Left ventricle myocardium inferior (tissue), 1 donor: ENCODE data around the gene EXOC4. TPM values are rescaled to one million over a fixed set of nuclear protein-coding genes. Genes with fewer than 3 reads are reported as not detected.

Source experiments
- DNase-seq: peaks from one replicate; pipeline ENCODE4 v3.0.0-alpha.2; 2020
- H3K27ac ChIP-seq: fragments of 200-600 bp; replicated peaks from 2 replicates; pipeline ENCODE4 v1.8.0; 2021
- H3K27me3 ChIP-seq: fragments of 200-600 bp; 2 replicates; pipeline ENCODE4 v1.8.0; 2021; ENCODE audit warnings: low read depth
- H3K36me3 ChIP-seq: fragments of 200-600 bp; 2 replicates; pipeline ENCODE4 v1.8.0; 2021
- H3K4me1 ChIP-seq: fragments of 200-600 bp; 2 replicates; pipeline ENCODE4 v1.8.0; 2021
- H3K4me3 ChIP-seq: fragments of 200-600 bp; 2 replicates; pipeline ENCODE4 v1.8.0; 2021; ENCODE audit warnings: mild to moderate bottlenecking, moderate library complexity
- H3K9me3 ChIP-seq: fragments of 200-600 bp; replicated peaks from 2 replicates; pipeline ENCODE4 v1.8.0; 2021
- intact Hi-C: fragments of 100-400 bp; cut with micrococcal nuclease; formaldehyde crosslinking; loops from one replicate; pipeline ENCODE4 v1.11.0; 2022
- total RNA-seq: library from RNA; stranded (reverse); fragmentation: NEBNext Ultra II Directional; extraction: Animal tissue kit (Norgen Biotek cat#: 25700); gene quantifications from one replicate; pipeline ENCODE4 v1.2.1, GENCODE V29; 2021
- TF ChIP-seq, protein P1 (sequence below): fragments of 200-600 bp; IDR thresholded peaks from 2 replicates; pipeline ENCODE4 v1.8.0; 2021; ENCODE audit warnings: antibody characterized with exemption, mild to moderate bottlenecking, borderline replicate concordance
- donor health status: DM: no; HTN: yes; CAD: no; lungs with severe emphysema.

Gene EXOC4
- total RNA-seq, 1 donor from 2014 or later, result 33.8 TPM

DNA sequence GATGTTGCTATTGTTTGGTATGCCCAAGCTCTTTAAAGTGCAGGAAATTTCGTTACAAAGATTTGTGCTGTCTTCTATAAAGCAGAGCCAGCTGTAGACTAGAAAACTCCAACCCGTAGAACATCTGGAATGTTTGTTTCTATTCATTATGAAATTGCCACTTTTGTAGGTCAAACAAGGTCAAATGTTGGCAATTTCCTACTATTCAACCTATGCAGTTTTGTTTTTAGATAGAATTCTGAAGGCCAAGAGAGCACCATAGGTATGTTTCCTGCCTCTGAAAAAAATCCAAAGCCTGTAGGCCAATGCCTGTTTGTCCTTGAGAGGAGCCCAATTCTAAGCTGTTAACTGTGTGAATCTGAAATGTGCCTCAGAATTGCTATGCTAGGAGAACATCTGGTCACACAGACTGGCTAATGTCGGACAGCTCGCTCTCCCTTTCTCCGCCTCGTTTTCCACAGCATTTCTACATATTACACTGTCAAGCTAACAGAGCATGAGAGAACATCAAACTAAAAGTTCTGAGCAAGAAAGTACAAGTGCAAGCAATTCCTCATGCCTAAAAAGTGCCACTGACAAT lies 607.1 kb downstream of the EXOC4 start:
- Histone ChIP-seq H3K9me3 (no peaks in the 10 kb centered on the region), H3K4me1 (peaks cover 7% of the 10 kb centered on the region), H3K27ac (no peak overlapping the region), H3K27me3 (no peaks in the 10 kb centered on the region), H3K36me3 (no peaks in the 10 kb centered on the region), H3K4me3 (no peak overlapping the region)
- DNase-seq, result no peak
- TF ChIP-seq, protein P1, sequence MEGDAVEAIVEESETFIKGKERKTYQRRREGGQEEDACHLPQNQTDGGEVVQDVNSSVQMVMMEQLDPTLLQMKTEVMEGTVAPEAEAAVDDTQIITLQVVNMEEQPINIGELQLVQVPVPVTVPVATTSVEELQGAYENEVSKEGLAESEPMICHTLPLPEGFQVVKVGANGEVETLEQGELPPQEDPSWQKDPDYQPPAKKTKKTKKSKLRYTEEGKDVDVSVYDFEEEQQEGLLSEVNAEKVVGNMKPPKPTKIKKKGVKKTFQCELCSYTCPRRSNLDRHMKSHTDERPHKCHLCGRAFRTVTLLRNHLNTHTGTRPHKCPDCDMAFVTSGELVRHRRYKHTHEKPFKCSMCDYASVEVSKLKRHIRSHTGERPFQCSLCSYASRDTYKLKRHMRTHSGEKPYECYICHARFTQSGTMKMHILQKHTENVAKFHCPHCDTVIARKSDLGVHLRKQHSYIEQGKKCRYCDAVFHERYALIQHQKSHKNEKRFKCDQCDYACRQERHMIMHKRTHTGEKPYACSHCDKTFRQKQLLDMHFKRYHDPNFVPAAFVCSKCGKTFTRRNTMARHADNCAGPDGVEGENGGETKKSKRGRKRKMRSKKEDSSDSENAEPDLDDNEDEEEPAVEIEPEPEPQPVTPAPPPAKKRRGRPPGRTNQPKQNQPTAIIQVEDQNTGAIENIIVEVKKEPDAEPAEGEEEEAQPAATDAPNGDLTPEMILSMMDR, result no peak
- intact Hi-C loops, result no loop called here

DNA sequence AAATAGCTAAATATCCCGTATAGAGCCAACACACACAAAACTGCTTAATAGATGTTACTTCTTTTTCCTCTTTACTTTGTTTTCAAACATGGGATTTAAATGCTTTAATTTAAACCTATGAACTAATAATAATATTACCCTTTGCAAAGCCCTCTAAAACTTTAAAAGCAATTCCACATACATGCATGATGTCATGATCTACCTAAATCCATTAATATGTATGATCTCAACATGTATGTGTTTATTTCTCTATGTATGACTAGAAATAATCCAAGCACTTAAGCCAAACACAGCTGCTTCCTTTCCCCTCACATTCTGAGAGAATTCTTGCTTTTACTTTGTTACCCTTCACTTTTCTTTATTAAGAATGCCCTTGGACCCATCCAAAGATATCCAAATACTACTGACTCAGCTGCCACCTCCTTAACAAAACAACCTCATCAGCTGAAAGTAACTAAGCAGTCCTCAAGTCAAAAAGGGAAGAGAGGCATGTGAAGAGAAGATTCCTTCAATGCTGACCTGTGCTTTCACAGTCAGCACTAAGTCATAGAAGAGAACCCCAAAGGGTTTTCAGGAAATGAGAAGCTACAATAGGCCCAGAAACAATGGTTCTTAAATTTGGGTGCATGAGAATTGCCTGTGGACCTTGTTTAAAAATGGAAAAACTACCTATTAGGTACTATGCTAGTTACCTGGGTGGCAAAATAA lies 607.9 kb downstream of the EXOC4 start:
- DNase-seq, result no peak
- TF ChIP-seq, protein P1, result no peak

DNA sequence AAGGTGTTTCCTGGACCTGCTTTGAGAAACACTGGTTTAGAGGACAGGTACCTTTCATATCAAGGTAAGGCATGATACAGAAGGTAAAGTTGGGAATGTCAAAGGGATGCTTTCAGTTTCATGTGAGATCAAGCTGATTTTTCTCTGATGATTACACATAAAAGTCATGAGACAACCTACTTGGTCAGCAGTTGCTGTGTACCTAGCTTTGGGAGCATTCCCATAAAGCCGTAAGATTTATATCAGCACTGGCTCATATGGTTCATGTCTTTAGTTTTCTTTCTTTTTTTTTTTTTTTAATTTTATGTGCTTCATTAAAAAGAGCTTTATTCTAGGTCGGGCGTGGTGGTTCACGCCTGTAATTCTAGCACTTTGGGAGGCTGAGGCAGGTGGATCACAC lies 609.0 kb downstream of the EXOC4 start:
- intact Hi-C loops, result no loop called here
- Histone ChIP-seq H3K27ac (no peak overlapping the region), H3K4me1 (peaks cover 7% of the 10 kb centered on the region), H3K9me3 (no peaks in the 10 kb centered on the region), H3K27me3 (no peaks in the 10 kb centered on the region), H3K36me3 (no peaks in the 10 kb centered on the region), H3K4me3 (no peak overlapping the region)
- no peak for DNase-seq
- TF ChIP-seq, protein P1, result no peak

More for the DNA sequence above, 607.9 kb downstream of the EXOC4 start:
- Histone ChIP-seq H3K27me3 (no peaks in the 10 kb centered on the region), H3K4me3 (no peak overlapping the region), H3K27ac (no peak overlapping the region), H3K9me3 (no peaks in the 10 kb centered on the region), H3K36me3 (no peaks in the 10 kb centered on the region), H3K4me1 (peaks cover 7% of the 10 kb centered on the region)
- intact Hi-C loops, result no loop called here

DNA sequence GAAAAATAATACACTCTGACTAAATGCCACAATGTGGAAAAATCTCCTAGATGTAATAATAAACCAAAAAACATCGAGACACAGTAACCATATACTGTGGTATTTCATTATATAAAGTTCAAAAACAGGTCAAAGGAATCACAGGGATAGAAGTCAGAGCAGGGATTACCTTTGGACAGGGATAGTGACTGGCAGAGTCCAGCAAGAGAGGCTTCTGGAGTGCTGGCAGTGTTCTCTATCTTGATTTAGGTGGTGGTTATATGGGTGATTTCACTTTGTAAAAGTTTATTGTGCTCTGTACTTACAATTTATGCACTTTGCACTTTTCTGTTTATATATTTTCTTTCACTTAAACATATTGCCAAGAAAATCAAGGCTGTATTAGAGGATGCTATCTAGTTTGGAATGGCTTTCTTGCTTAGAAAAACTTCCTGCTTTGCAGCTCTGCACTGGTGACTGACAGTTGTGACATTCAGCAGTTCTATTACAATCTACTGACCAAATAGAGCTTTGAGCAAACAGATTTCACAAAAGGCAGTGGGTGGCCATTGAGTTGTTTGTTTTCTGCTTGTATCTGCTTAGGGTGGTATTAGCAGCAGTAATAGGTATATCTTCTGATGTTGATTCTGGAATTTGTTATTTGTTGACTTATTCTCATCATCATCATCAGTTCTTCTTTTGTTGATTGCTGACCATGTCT lies 610.6 kb downstream of the EXOC4 start:
- H3K36me3 ChIP-seq, result no peaks in the 10 kb centered on the region
- H3K9me3 ChIP-seq, result no peaks in the 10 kb centered on the region
- H3K4me3 ChIP-seq, result no peak overlapping the region
- no peak overlapping the region for H3K27ac ChIP-seq
- DNase-seq, result no peak
- H3K27me3 ChIP-seq, result no peaks in the 10 kb centered on the region
- intact Hi-C loops, result no loop called here
- peaks cover 7% of the 10 kb centered on the region for H3K4me1 ChIP-seq
- TF ChIP-seq, protein P1, result no peak

DNA sequence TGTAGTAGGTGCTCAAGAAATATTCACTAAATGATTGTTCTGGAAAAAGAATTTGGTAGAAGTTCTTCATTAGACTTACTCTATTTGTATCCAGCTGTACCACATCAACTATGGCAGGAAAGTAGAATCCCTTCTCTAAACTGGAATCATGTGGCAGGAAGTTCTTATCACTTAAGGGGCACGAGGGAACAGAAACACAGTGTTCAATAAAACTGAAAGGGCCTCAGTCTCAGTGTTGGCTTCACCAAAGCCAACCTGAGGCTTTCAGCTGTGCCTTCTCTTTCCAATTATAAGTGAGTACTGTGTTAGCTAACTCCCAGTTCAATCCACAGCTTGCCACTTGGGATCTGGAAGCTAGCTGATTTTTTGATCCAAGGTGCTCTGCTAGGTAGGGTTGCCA lies 616.7 kb downstream of the EXOC4 start:
- DNase-seq, result no peak
- TF ChIP-seq, protein P1, result no peak
- intact Hi-C loops, result no loop called here

More for the DNA sequence above, 616.7 kb downstream of the EXOC4 start:
- Histone ChIP-seq H3K9me3 (no peaks in the 10 kb centered on the region), H3K4me3 (no peak overlapping the region), H3K27ac (no peak overlapping the region), H3K36me3 (no peaks in the 10 kb centered on the region), H3K4me1 (no peaks in the 10 kb centered on the region), H3K27me3 (no peaks in the 10 kb centered on the region)
